OCI-LY3 (cell line): ENCODE measurements around the gene DHX40.
A peak's percentile ranks its signal among the peaks of the same experiment; 100 is the strongest.
"Not testable (repeated sequence)": the region's sequence is repeated elsewhere in the genome, so short reads cannot be mapped to it uniquely, and the experiment has no call there.

Experiments
- H2AFZ ChIP-seq: fragments of 200-600, 300-600 bp; shearing (Covaris generic); 2 replicates; pipeline ENCODE4 v1.6.0; 2014; ENCODE audit warnings: antibody characterized with exemption, low read depth, low read length
- H3K27ac ChIP-seq: fragments of 200-600, 300-600 bp; sonication (generic); 2 replicates; pipeline ENCODE4 v1.5.1; 2014; ENCODE audit warnings: mild to moderate bottlenecking, low read length, moderate library complexity, mixed read lengths
- H3K27me3 ChIP-seq: fragments of 200-600, 300-600 bp; sonication (generic); 2 replicates; pipeline ENCODE4 v1.6.1; 2014; ENCODE audit warnings: low read depth, low read length, mixed read lengths
- H3K36me3 ChIP-seq: fragments of 200-600, 300-600 bp; sonication (generic); replicated peaks from 2 replicates; pipeline ENCODE3; 2014; ENCODE audit warnings: low read depth, low read length, mixed read lengths
- H3K4me1 ChIP-seq: fragments of 300-600, 200-600 bp; sonication (generic); 2 replicates; pipeline ENCODE4 v1.6.1; 2014; ENCODE audit warnings: low read length, mixed read lengths
- H3K4me2 ChIP-seq: fragments of 200-600, 300-600 bp; sonication (generic); 2 replicates; pipeline ENCODE4 v1.6.1; 2014; ENCODE audit warnings: low read length, mixed read lengths
- H3K4me3 ChIP-seq: fragments of 300-600, 200-600 bp; sonication (generic); 2 replicates; pipeline ENCODE4 v1.5.1; 2014; ENCODE audit warnings: antibody characterized with exemption, mild to moderate bottlenecking, low read length, moderate library complexity
- H3K79me2 ChIP-seq: fragments of 300-600, 200-600 bp; shearing (Covaris generic); 2 replicates; pipeline ENCODE4 v1.6.1; 2014; ENCODE audit warnings: mild to moderate bottlenecking, low read length, mixed read lengths
- H3K9ac ChIP-seq: fragments of 300-600, 200-600 bp; shearing (Covaris generic); 2 replicates; pipeline ENCODE4 v1.6.0; 2014; ENCODE audit warnings: mild to moderate bottlenecking, low read length, moderate library complexity
- H3K9me3 ChIP-seq: fragments of 200-600, 300-600 bp; shearing (Covaris generic); 2 replicates; pipeline ENCODE4 v1.6.1; 2014; ENCODE audit warnings: low read length, mixed read lengths; ENCODE audit not compliant: insufficient read depth
- H4K20me1 ChIP-seq: fragments of 200-600, 300-600 bp; sonication (generic); 2 replicates; pipeline ENCODE4 v1.6.1; 2016; ENCODE audit warnings: low read length, mixed read lengths; ENCODE audit not compliant: insufficient read depth
- EZH2phosphoT487 ChIP-seq: fragments of 200-600 bp; shearing (Covaris generic); IDR thresholded peaks from 2 replicates; pipeline ENCODE4 v1.6.1; 2018; ENCODE audit warnings: antibody characterized with exemption, mixed run types, low read depth
- TF ChIP-seq, protein P1 (sequence below): fragments of 200-600, 300-600 bp; sonication (generic); IDR thresholded peaks from 2 replicates; pipeline ENCODE4 v1.5.1; 2014; ENCODE audit warnings: antibody characterized with exemption, low read length, low read depth

DHX40 gene

DNA sequence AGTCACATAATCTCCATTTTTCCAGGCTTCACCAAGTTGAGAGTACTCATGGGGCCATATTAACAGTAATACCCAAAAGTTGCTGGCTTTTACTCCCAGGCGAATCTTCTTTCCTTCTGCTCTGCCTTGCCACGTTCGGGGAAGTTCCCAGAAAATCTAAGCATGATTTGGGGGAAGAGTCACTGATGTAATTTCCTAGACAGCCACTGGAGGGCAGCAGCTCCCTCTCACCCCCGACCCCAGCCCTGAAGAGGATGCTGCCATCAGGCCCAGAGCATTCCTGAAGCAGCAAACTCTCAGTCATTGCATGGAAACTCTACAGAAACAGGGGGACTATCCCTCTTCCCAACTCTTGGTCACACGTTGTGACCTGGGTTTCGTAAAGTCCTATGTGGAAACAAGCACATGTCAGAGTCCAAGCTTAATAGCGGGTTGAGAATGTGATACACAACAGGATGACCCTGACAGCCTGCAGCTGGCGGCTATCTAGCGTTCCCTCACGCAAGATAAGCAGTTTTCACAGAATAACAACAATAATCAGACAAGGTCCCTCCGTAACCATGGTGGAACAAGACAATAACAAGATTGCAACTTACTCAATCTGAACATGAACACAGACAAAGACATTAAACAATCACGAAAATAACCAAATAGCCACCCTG lies 43.8 kb upstream of the DHX40 start:
- TF ChIP-seq EZH2phosphoT487, result no peak
- TF ChIP-seq, protein P1, sequence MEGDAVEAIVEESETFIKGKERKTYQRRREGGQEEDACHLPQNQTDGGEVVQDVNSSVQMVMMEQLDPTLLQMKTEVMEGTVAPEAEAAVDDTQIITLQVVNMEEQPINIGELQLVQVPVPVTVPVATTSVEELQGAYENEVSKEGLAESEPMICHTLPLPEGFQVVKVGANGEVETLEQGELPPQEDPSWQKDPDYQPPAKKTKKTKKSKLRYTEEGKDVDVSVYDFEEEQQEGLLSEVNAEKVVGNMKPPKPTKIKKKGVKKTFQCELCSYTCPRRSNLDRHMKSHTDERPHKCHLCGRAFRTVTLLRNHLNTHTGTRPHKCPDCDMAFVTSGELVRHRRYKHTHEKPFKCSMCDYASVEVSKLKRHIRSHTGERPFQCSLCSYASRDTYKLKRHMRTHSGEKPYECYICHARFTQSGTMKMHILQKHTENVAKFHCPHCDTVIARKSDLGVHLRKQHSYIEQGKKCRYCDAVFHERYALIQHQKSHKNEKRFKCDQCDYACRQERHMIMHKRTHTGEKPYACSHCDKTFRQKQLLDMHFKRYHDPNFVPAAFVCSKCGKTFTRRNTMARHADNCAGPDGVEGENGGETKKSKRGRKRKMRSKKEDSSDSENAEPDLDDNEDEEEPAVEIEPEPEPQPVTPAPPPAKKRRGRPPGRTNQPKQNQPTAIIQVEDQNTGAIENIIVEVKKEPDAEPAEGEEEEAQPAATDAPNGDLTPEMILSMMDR, result peak; percentile 86
- no peaks in the 10 kb centered on the region for H3K9me3 ChIP-seq
- no peaks in the 10 kb centered on the region for H3K79me2 ChIP-seq
- H2AFZ ChIP-seq, result peak overlapping the region; percentile 98
- H3K9ac ChIP-seq, result peak overlapping the region; percentile 58
- H3K4me1 ChIP-seq, result peaks cover 12% of the 10 kb centered on the region
- H4K20me1 ChIP-seq, result no peaks in the 10 kb centered on the region
- H3K4me3 ChIP-seq, result peak overlapping the region; percentile 74
- peaks cover 9% of the 10 kb centered on the region for H3K27me3 ChIP-seq
- no peaks in the 10 kb centered on the region for H3K36me3 ChIP-seq
- no peak overlapping the region for H3K27ac ChIP-seq
- peak overlapping the region; percentile 95 for H3K4me2 ChIP-seq

DNA sequence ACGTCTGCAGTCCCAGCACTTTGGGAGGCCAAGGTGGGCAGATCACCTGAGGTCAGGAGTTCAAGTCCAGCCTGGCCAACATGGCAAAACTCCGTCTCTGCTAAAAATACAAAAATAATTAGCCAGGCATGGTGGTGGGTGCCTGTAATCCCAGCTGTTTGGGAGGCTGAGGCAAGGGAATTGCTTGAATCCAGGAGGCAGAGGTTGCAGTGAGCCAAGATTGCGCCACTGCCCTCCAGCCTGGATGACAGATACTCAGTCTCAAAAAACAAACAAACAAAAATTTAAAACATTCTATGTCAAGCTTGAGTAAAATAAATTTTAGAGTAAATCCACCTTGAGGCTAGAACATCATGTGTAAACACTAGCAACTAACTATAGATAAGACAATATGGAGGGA lies 40.5 kb upstream of the DHX40 start:
- H3K9me3 ChIP-seq, H2AFZ ChIP-seq, H3K36me3 ChIP-seq, H4K20me1 ChIP-seq, H3K9ac ChIP-seq, H3K79me2 ChIP-seq, H3K4me2 ChIP-seq, H3K4me3 ChIP-seq, H3K27ac ChIP-seq: not testable (repeated sequence)
- Histone ChIP-seq H3K4me1 (peaks cover 12% of the 10 kb centered on the region), H3K27me3 (peaks cover 13% of the 10 kb centered on the region)

DNA sequence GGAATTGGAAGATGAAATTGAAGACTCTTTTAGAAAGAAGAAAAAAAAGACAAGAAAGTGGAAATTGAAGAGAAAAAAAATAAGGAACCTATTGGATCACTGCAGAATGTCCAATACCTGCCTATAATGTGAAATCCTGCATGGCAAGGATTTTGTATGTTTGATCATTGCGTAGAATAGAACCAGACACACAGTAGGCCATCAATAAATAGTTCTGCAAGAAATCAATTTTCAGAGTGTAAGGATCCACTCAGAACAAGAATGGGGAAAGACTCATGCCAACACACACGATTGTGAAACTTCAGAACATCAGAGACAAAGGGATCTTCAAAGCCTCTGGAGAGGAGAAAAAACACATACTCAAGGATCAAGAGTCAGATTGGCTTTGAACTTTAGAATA lies 39.7 kb upstream of the DHX40 start:
- Histone ChIP-seq H3K79me2 (no peaks in the 10 kb centered on the region), H4K20me1 (no peaks in the 10 kb centered on the region), H3K4me1 (peaks cover 8% of the 10 kb centered on the region), H3K27ac (no peak overlapping the region), H3K9ac (no peak overlapping the region), H2AFZ (no peak overlapping the region), H3K36me3 (no peaks in the 10 kb centered on the region), H3K9me3 (no peaks in the 10 kb centered on the region), H3K27me3 (peaks cover 13% of the 10 kb centered on the region), H3K4me2 (no peak overlapping the region), H3K4me3 (no peak overlapping the region)
- no peak for TF ChIP-seq EZH2phosphoT487
- TF ChIP-seq, protein P1, result no peak

DNA sequence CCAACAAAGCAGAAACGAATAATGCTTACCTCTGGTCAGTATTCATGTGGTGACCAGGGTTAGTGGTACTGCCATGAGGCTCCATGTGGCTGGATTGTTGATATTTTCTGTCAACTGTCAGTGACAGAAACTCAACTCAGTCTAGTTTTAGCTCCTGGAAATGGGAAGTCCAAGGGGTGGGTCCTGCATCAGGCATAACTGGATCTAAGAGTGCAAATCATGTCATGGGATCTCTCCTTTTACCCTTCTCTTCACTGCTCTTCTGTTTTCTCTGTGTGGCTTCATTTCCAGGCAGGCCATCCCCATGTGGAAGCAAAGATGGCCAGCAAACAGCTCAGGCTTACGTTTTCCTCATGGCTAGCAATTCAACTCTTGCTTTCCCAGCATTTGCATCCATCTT lies 39.0 kb upstream of the DHX40 start:
- no peaks in the 10 kb centered on the region for H3K79me2 ChIP-seq
- H3K9ac ChIP-seq, result no peak overlapping the region
- no peak overlapping the region for H3K4me2 ChIP-seq
- H3K27ac ChIP-seq, result no peak overlapping the region
- H4K20me1 ChIP-seq, result no peaks in the 10 kb centered on the region
- H3K27me3 ChIP-seq, result peaks cover 13% of the 10 kb centered on the region
- H3K4me1 ChIP-seq, result no peaks in the 10 kb centered on the region
- H3K4me3 ChIP-seq, result no peak overlapping the region
- H2AFZ ChIP-seq, result no peak overlapping the region
- TF ChIP-seq EZH2phosphoT487, result no peak
- TF ChIP-seq, protein P1, result no peak
- H3K36me3 ChIP-seq, result no peaks in the 10 kb centered on the region
- H3K9me3 ChIP-seq, result no peaks in the 10 kb centered on the region
